Muscle layer of duodenum (tissue), 2 donors: ENCODE data around the gene CLIC2.

Experiments
- H3K27ac ChIP-seq: one replicate; pipeline ENCODE4 v1.7.0; 2013; ENCODE audit warnings: mild to moderate bottlenecking, low read length
- H3K27me3 ChIP-seq: one replicate; pipeline ENCODE4 v1.7.0; 2013; ENCODE audit warnings: low read depth, mild to moderate bottlenecking, control low read depth, low read length
- H3K36me3 ChIP-seq, 2 donors: one replicate each; pipeline ENCODE4 v1.7.0; 2013; ENCODE audit warnings: low read length in 2 of 2, control low read depth in 1 of 2, mild to moderate bottlenecking in 1 of 2; ENCODE audit not compliant: insufficient read depth in 2 of 2, control insufficient read depth in 1 of 2
- H3K4me1 ChIP-seq, 2 donors: one replicate each; pipeline ENCODE4 v1.7.0; 2013; ENCODE audit warnings: low read length in 2 of 2, mild to moderate bottlenecking in 2 of 2, control low read depth in 1 of 2, moderate library complexity in 1 of 2; ENCODE audit not compliant: insufficient read depth in 2 of 2, control insufficient read depth in 1 of 2
- H3K4me3 ChIP-seq, 2 donors: one replicate each; pipeline ENCODE4 v1.7.0; 2013; ENCODE audit warnings: low read length in 2 of 2, low read depth in 1 of 2, mild to moderate bottlenecking in 1 of 2
- H3K9me3 ChIP-seq, 2 donors: one replicate each; pipeline ENCODE4 v1.7.0; 2013; ENCODE audit warnings: low read length in 2 of 2, control low read depth in 1 of 2, mild to moderate bottlenecking in 1 of 2; ENCODE audit not compliant: control insufficient read depth in 1 of 2
- donor health status: healthy.

Gene CLIC2

GRCh38 chrX:155259752-155260151 is 74.7 kb downstream of the CLIC2 start:
- no peaks in the 10 kb centered on the region for H3K9me3 ChIP-seq
- no peaks in the 10 kb centered on the region for H3K36me3 ChIP-seq
- no peak overlapping the region for H3K4me3 ChIP-seq
- no peak overlapping the region for H3K27ac ChIP-seq
- no peaks in the 10 kb centered on the region for H3K4me1 ChIP-seq
- no peaks in the 10 kb centered on the region for H3K27me3 ChIP-seq

- Histone ChIP-seq H3K4me1 (no peaks in the 10 kb centered on the region), H3K4me3 (no peak overlapping the region)
Observed at GRCh38 chrX:155251391-155251790, 83.0 kb downstream of the CLIC2 start.

GRCh38 chrX:155247497-155247896 is 86.9 kb downstream of the CLIC2 start:
- Histone ChIP-seq H3K4me1 (no peaks in the 10 kb centered on the region), H3K27me3 (no peaks in the 10 kb centered on the region), H3K36me3 (no peaks in the 10 kb centered on the region), H3K9me3 (no peaks in the 10 kb centered on the region), H3K27ac (no peak overlapping the region), H3K4me3 (no peak overlapping the region)

More at GRCh38 chrX:155251391-155251790, 83.0 kb downstream of the CLIC2 start:
- H3K27ac ChIP-seq = no peak overlapping the region
- no peaks in the 10 kb centered on the region for H3K27me3 ChIP-seq
- H3K9me3 ChIP-seq = no peaks in the 10 kb centered on the region
- no peaks in the 10 kb centered on the region for H3K36me3 ChIP-seq

GRCh38 chrX:155246748-155247147 is 87.7 kb downstream of the CLIC2 start:
- no peaks in the 10 kb centered on the region for H3K36me3 ChIP-seq
- H3K9me3 ChIP-seq = no peaks in the 10 kb centered on the region
- no peak overlapping the region for H3K4me3 ChIP-seq
- H3K4me1 ChIP-seq = no peaks in the 10 kb centered on the region
- H3K27me3 ChIP-seq = no peaks in the 10 kb centered on the region
- no peak overlapping the region for H3K27ac ChIP-seq

GRCh38 chrX:155242300-155242699 is 92.1 kb downstream of the CLIC2 start:
- no peaks in the 10 kb centered on the region for H3K4me1 ChIP-seq
- H3K4me3 ChIP-seq = no peak overlapping the region
- H3K27ac ChIP-seq = no peak overlapping the region
- H3K27me3 ChIP-seq = no peaks in the 10 kb centered on the region
- H3K9me3 ChIP-seq = no peaks in the 10 kb centered on the region
- H3K36me3 ChIP-seq = peaks cover 4 to 14% of the 10 kb centered on the region in 2 donors

GRCh38 chrX:155237719-155238118 is 96.7 kb downstream of the CLIC2 start:
- Histone ChIP-seq H3K36me3 (peaks cover 13 to 21% of the 10 kb centered on the region in 2 donors), H3K9me3 (no peaks in the 10 kb centered on the region), H3K4me1 (no peaks in the 10 kb centered on the region), H3K4me3 (no peak overlapping the region), H3K27me3 (no peaks in the 10 kb centered on the region), H3K27ac (no peak overlapping the region)

- Histone ChIP-seq H3K4me1 (no peaks in the 10 kb centered on the region), H3K9me3 (no peaks in the 10 kb centered on the region), H3K27me3 (no peaks in the 10 kb centered on the region), H3K4me3 (no peak overlapping the region), H3K36me3 (peaks cover 13 to 20% of the 10 kb centered on the region in 2 donors), H3K27ac (no peak overlapping the region)
Observed at GRCh38 chrX:155235891-155236290, 98.5 kb downstream of the CLIC2 start.

- no peaks in the 10 kb centered on the region for H3K27me3 ChIP-seq
- H3K27ac ChIP-seq = no peak overlapping the region
- peaks cover 14 to 26% of the 10 kb centered on the region in 2 donors for H3K36me3 ChIP-seq
- H3K4me1 ChIP-seq = no peaks in the 10 kb centered on the region
- H3K4me3 ChIP-seq = no peak overlapping the region
- no peaks in the 10 kb centered on the region for H3K9me3 ChIP-seq
Observed at GRCh38 chrX:155231163-155231562, 103.3 kb downstream of the CLIC2 start.
